Gastroesophageal sphincter (tissue), 4 donors: ENCODE results near the gene CCT7. TPM values are rescaled to one million over a fixed set of nuclear protein-coding genes. Genes with fewer than 3 reads are reported as not detected.

ENCODE experiments used
- ATAC-seq: fragments of 150-250 bp; one replicate; pipeline ENCODE4 v1.9.1; 2016; ENCODE audit warnings: mild to moderate bottlenecking, moderate library complexity
- H3K27ac ChIP-seq, 4 donors: fragments of 200-600 bp; sonication (generic) in 3 of 4; 1 replicate in 3 of 4; 2 replicates in 1 of 4; pipeline ENCODE4 v1.5.1; 2016 to 2019
- H3K27me3 ChIP-seq: fragments of 200-600 bp; sonication (generic); one replicate; pipeline ENCODE4 v1.5.1; 2019
- H3K36me3 ChIP-seq, 2 donors: fragments of 200-600 bp; sonication (generic); one replicate each; pipeline ENCODE4 v1.5.1; 2019; ENCODE audit warnings: control low read depth in 1 of 2
- H3K4me1 ChIP-seq, 3 donors: fragments of 200-600 bp; sonication (generic); 1 replicate in 2 of 3; 2 replicates in 1 of 3; pipeline ENCODE4 v1.5.1; 2016 to 2019; ENCODE audit warnings: control low read depth in 2 of 3
- H3K4me3 ChIP-seq, 2 donors: fragments of 200-600 bp; sonication (generic); one replicate each; pipeline ENCODE4 v1.5.1; 2019; ENCODE audit warnings: mild to moderate bottlenecking in 1 of 2, moderate library complexity in 1 of 2
- H3K9me3 ChIP-seq, 3 donors: fragments of 200-600 bp; sonication (generic); one replicate each; pipeline ENCODE4 v1.5.1; 2017 to 2019; ENCODE audit warnings: control low read depth in 2 of 3
- EP300 ChIP-seq: sonication (generic); formaldehyde crosslinking; IDR thresholded peaks from one replicate; pipeline ENCODE4 v1.6.1; 2017; ENCODE audit warnings: antibody characterized with exemption, mild to moderate bottlenecking
- POLR2A ChIP-seq, 2 donors: fragments of 450-650 bp; IDR thresholded peaks; one replicate each; pipeline ENCODE4 v1.6.1; 2017; ENCODE audit warnings: antibody characterized with exemption in 2 of 2, mild to moderate bottlenecking in 2 of 2, moderate library complexity in 1 of 2
- POLR2AphosphoS5 ChIP-seq: sonication (generic); formaldehyde crosslinking; IDR thresholded peaks from one replicate; pipeline ENCODE4 v1.6.1; 2017; ENCODE audit warnings: antibody characterized with exemption
- WGBS, 2 donors: methylation state at CpG; one replicate each; pipeline ENCODE4 v1.1.5; 2018; ENCODE audit warnings: low coverage in 1 of 2; 5-methylcytosine and 5-hydroxymethylcytosine counted together
- total RNA-seq, 4 donors: library from RNA; depleted of rRNA; stranded (reverse); fragments of >200 nt; gene quantifications; one replicate each; pipeline ENCODE4 v1.1.0, GENCODE V29; 2016
- TF ChIP-seq, protein P1 (sequence below), 4 experiments: fragments of 200-600 bp in 2 of 4; fragments of 450-650 bp in 2 of 4; sonication (generic) in 1 of 4; IDR thresholded peaks; one replicate each; pipeline ENCODE4 v1.5.1; 2017 to 2019; ENCODE audit warnings: antibody characterized with exemption in 4 of 4, mild to moderate bottlenecking in 2 of 4, moderate library complexity in 2 of 4

The CCT7 gene
- total RNA-seq, 4 donors from 2014 or later: 221 to 258 (median 240) TPM

DNA sequence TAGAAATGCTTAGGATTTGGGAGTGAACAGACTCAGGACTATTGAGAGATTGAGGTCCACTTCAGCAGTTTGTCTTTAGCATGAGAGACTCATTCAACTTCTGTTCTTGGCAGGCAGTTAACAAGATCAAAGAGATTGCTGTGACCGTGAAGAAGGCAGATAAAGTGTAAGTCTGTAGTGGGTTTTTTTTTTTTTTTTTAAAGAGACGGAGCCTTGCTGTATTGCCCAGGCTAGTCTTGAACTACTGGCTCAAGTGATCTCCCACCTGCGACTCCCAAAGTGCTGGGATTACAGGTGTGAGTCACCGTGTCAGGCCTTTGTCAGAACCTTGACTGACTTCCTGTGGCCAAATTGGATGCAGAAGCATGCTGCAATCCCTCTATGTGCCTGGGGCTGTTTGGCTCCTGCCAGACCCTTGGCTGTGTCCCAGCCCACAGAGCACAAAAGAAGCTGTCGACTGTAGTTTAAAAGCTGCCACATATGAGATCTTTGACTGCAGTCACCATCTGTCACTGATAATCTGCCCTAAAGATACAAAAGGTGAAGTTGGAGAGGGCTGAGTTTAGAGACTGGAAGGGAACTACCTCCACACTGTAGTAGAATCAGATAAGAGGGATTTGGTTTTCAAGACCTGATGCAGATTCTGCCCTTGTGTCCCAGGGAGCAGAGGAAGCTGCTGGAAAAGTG, 9.9 kb downstream of the CCT7 start:
- H3K36me3 ChIP-seq: peaks cover 0 to 99% of the 10 kb centered on the region in 2 donors

DNA sequence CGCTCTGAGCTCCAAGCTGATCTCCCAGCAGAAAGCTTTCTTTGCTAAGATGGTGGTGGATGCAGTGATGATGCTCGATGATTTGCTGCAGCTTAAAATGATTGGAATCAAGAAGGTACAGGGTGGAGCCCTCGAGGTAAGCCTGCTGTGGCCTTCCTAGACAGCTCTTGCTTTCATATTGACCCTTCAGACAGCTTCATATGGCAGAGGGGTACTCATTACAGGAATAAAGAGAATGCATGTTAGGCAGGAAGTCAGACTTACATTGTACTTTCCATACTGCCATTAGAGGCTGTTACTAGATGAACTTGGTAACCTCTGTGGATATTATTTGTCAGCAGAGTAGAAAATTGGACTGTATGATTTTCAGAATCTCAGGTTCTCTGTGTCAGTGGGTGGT, 10.5 kb downstream of the CCT7 start:
- Histone ChIP-seq H3K27me3 (no peaks in the 10 kb centered on the region), H3K4me3 (no peak overlapping the region), H3K9me3 (no peaks in the 10 kb centered on the region), H3K4me1 (no peaks in the 10 kb centered on the region), H3K27ac (no peak overlapping the region), H3K36me3 (peaks cover 0 to 99% of the 10 kb centered on the region in 2 donors)
- TF ChIP-seq EP300 (no peak), POLR2AphosphoS5 (no peak), POLR2A (IDR thresholded peaks at IDR 0.05) (no peak)
- TF ChIP-seq, protein P1, sequence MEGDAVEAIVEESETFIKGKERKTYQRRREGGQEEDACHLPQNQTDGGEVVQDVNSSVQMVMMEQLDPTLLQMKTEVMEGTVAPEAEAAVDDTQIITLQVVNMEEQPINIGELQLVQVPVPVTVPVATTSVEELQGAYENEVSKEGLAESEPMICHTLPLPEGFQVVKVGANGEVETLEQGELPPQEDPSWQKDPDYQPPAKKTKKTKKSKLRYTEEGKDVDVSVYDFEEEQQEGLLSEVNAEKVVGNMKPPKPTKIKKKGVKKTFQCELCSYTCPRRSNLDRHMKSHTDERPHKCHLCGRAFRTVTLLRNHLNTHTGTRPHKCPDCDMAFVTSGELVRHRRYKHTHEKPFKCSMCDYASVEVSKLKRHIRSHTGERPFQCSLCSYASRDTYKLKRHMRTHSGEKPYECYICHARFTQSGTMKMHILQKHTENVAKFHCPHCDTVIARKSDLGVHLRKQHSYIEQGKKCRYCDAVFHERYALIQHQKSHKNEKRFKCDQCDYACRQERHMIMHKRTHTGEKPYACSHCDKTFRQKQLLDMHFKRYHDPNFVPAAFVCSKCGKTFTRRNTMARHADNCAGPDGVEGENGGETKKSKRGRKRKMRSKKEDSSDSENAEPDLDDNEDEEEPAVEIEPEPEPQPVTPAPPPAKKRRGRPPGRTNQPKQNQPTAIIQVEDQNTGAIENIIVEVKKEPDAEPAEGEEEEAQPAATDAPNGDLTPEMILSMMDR (IDR thresholded peaks at IDR 0.05): no peak
- no peak for ATAC-seq
- WGBS, 2 donors: 89 to 90% methylated on average over 2 to 3 of the region's 3 CpGs

More for the DNA sequence above, 9.9 kb downstream of the CCT7 start:
- Histone ChIP-seq H3K4me1 (peaks cover 0 to 6% (median 0%) of the 10 kb centered on the region in 3 donors), H3K27ac (no peak overlapping the region), H3K27me3 (no peaks in the 10 kb centered on the region), H3K4me3 (no peak overlapping the region), H3K9me3 (no peaks in the 10 kb centered on the region)
- TF ChIP-seq, protein P1 (IDR thresholded peaks at IDR 0.05): no peak
- TF ChIP-seq EP300 (no peak), POLR2AphosphoS5 (no peak), POLR2A (IDR thresholded peaks at IDR 0.05) (no peak)
- WGBS, 2 donors: 14 to 37% methylated on average over 1 to 3 of the region's 5 CpGs
- ATAC-seq: no peak

DNA sequence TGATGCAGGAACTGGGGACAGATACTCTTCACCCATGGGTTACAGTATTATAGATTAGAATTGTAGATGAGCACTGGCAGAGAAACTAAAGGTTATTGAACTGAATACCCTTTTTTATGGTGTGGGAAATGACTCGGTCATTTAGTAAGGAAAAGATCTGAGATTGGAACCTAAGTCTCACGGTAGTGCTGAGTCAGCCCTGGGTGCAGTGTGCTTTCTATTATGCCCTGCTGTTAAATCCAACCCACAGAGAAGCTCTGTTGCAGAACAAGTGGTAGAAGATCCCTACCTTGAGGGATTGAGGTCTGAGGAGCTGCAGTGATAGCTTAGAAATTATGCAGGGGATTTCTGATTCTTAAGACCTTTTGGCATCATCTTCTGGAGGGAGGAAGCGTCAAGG, 12.7 kb downstream of the CCT7 start:
- ATAC-seq: no peak
- peaks cover 0 to 100% of the 10 kb centered on the region in 2 donors for H3K36me3 ChIP-seq
- H3K9me3 ChIP-seq: no peaks in the 10 kb centered on the region
- H3K4me1 ChIP-seq: no peaks in the 10 kb centered on the region
- no peaks in the 10 kb centered on the region for H3K27me3 ChIP-seq
- no peak overlapping the region for H3K27ac ChIP-seq
- H3K4me3 ChIP-seq: no peak overlapping the region
- no peak for TF ChIP-seq EP300
- no peak for TF ChIP-seq POLR2A (IDR thresholded peaks at IDR 0.05)
- no peak for TF ChIP-seq POLR2AphosphoS5
- TF ChIP-seq, protein P1 (IDR thresholded peaks at IDR 0.05): no peak
- 66 to 73% methylated on average over 2 to 3 of the region's 3 CpGs for WGBS, 2 donors

DNA sequence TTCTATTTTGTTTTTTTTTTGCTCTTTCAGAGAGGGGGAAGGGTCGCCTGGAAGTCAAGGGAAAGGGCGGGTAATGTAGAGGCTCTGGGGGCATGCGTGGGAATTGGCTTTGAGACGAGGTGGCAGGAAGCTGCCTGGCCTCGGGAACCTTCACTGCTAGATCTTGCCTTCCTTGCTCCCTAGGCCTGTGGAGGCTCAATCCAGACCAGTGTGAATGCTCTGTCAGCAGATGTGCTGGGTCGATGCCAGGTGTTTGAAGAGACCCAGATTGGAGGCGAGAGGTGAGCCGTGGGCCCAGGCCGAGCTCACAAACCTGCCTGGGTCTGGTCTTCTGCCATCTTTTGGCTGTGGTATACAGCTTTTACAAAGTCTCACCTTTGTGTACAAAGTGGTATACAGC, 15.5 kb downstream of the CCT7 start:
- WGBS, 2 donors: 70 to 79% methylated on average over 5 to 7 of the region's 9 CpGs
- Histone ChIP-seq H3K27ac (no peak overlapping the region), H3K4me3 (no peak overlapping the region), H3K9me3 (no peaks in the 10 kb centered on the region), H3K36me3 (peaks cover 0 to 100% of the 10 kb centered on the region in 2 donors), H3K4me1 (no peaks in the 10 kb centered on the region), H3K27me3 (no peaks in the 10 kb centered on the region)
- ATAC-seq: no peak
- no peak for TF ChIP-seq EP300
- TF ChIP-seq POLR2AphosphoS5: no peak
- no peak for TF ChIP-seq POLR2A (IDR thresholded peaks at IDR 0.05)
- TF ChIP-seq, protein P1 (IDR thresholded peaks at IDR 0.05): no peak
